Measurements from ENCODE around the gene SPN. TPM values are rescaled to one million over a fixed set of nuclear protein-coding genes. Genes with fewer than 3 reads are reported as not detected.

Gene SPN
- total and polyA plus RNA-seq, 9 of the 15 experiments (the other 6 are each of a cell fraction or from before 2014, with no cell fraction given) = 24.3 to 225 (median 79.4) TPM

- TF ChIP-seq REST (IDR thresholded peaks at IDR 0.05; ENCODE audit: borderline replicate concordance) (peak; percentile 63; the same call in 1 of the 2 replicates), REST (CRISPR knock-in tag; IDR thresholded peaks at IDR 0.05; ENCODE audit: low read depth) (no peak), SAFB2 (IDR thresholded peaks at IDR 0.05; ENCODE audit: borderline replicate concordance, low read depth, low read length, severe bottlenecking) (no peak), HDAC3 (IDR thresholded peaks at IDR 0.05; ENCODE audit: borderline replicate concordance, partially characterized antibody) (no peak), FOXJ3 (CRISPR knock-in tag; IDR thresholded peaks at IDR 0.05) (no peak), ZNF282 (CRISPR knock-in tag; IDR thresholded peaks at IDR 0.05) (no peak), NR0B1 (IDR thresholded peaks at IDR 0.05; ENCODE audit: partially characterized antibody) (no peak), SMARCC2 (IDR thresholded peaks at IDR 0.05; ENCODE audit: low read depth) (no peak), CBX8 (IDR thresholded peaks at IDR 0.05; ENCODE audit: borderline replicate concordance, extremely low read depth, low read depth, low read length, poor library complexity, severe bottlenecking) (no peak), MYC (IDR thresholded peaks at IDR 0.05; ENCODE audit: low read depth, low read length) (peak; percentile 97), MYC (CRISPR knock-in tag; IDR thresholded peaks at IDR 0.05; ENCODE audit: borderline replicate concordance, low read depth) (peak; percentile 60; the same call in 1 of the 2 replicates), ZNF395 (CRISPR knock-in tag; IDR thresholded peaks at IDR 0.05) (no peak), TEAD4 (IDR thresholded peaks at IDR 0.05; ENCODE audit: low read length) (peak; percentile 60), TEAD4 (CRISPR knock-in tag; IDR thresholded peaks at IDR 0.05; ENCODE audit: borderline replicate concordance) (no peak), MIER1 (IDR thresholded peaks at IDR 0.05; ENCODE audit: low read depth) (no peak)
These were observed 47.5 kb downstream of the SPN start (continued) for GRCh38 chr16:29710227-29711219.
